IPS-18a (cell line): ENCODE data around the gene WASHC2A.
"Not testable (repeated sequence)": the region's sequence is repeated elsewhere in the genome, so short reads cannot be mapped to it uniquely, and the experiment has no call there.

Source experiments
- H3K27ac ChIP-seq: one replicate; pipeline ENCODE4 v1.5.1; 2013; ENCODE audit warnings: low read length
- H3K27me3 ChIP-seq: one replicate; pipeline ENCODE4 v1.6.1; 2013; ENCODE audit warnings: mild to moderate bottlenecking, low read length; ENCODE audit not compliant: control insufficient read depth, insufficient read depth
- H3K36me3 ChIP-seq: one replicate; pipeline ENCODE4 v1.6.1; 2013; ENCODE audit warnings: low read depth, low read length; ENCODE audit not compliant: control insufficient read depth
- H3K4me1 ChIP-seq: one replicate; pipeline ENCODE4 v1.6.1; 2013; ENCODE audit warnings: low read depth, low read length; ENCODE audit not compliant: control insufficient read depth
- H3K4me3 ChIP-seq: one replicate; pipeline ENCODE4 v1.5.1; 2013; ENCODE audit warnings: low read length
- H3K9ac ChIP-seq: one replicate; pipeline ENCODE4 v1.6.1; 2013; ENCODE audit warnings: mild to moderate bottlenecking, low read length, moderate library complexity
- H3K9me3 ChIP-seq: one replicate; pipeline ENCODE4 v1.6.1; 2013; ENCODE audit warnings: low read depth, low read length; ENCODE audit not compliant: control insufficient read depth

WASHC2A gene

GRCh38 chr10:50169506-50169905, 101.8 kb downstream of the WASHC2A start:
- H3K4me1 ChIP-seq, H3K36me3 ChIP-seq, H3K4me3 ChIP-seq, H3K9me3 ChIP-seq, H3K27ac ChIP-seq, H3K27me3 ChIP-seq, H3K9ac ChIP-seq: not testable (repeated sequence)

GRCh38 chr10:50174788-50175525, 107.2 kb downstream of the WASHC2A start:
- H3K36me3 ChIP-seq, H3K4me3 ChIP-seq, H3K4me1 ChIP-seq, H3K27ac ChIP-seq, H3K9ac ChIP-seq, H3K27me3 ChIP-seq, H3K9me3 ChIP-seq: not testable (repeated sequence)
